ENCODE results near the gene KRTAP1-1. TPM values are rescaled to one million over a fixed set of nuclear protein-coding genes. Genes with fewer than 3 reads are reported as not detected.
"Not testable (repeated sequence)": the region's sequence is repeated elsewhere in the genome, so short reads cannot be mapped to it uniquely, and the experiment has no call there.

Gene KRTAP1-1
- total RNA-seq, 2 donors from 2014 or later = not detected

DNA sequence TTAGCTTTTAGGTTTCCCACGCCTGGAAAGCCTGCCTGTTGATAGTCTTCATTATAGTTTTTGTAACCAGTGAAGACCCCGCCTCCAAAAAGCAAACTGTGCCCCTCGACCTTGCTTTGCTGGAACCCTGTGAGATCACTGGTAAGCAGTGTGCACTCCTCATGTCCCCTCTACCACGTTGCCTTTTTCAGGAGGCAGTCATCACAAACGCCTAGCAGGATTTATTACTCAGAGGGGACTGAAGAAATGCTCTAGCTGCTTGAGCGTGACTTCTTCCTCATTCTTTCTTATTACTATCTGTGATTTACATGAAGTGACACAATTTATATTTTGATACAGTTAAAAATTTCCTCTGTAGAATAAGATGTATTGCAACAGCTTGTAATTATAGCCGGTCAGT lies 25.8 kb downstream of the KRTAP1-1 start:
- H3K9me3 Mint-ChIP-seq = no peaks in the 10 kb centered on the region
- H3K4me1 Mint-ChIP-seq (ENCODE audit: low read depth) = no peaks in the 10 kb centered on the region
- no peak overlapping the region for H3K4me3 Mint-ChIP-seq
- ATAC-seq (replicated peaks in 1 of 2) (no peak), DNase-seq (no peak)
- peaks cover 7% of the 10 kb centered on the region for H3K27me3 Mint-ChIP-seq (ENCODE audit: low read depth)
- H3K36me3 Mint-ChIP-seq (ENCODE audit: insufficient read depth in 2 of 2) = no peaks in the 10 kb centered on the region
- H3K27ac Mint-ChIP-seq = no peak overlapping the region

- Mint-ChIP-seq H3K27ac (no peak overlapping the region), H3K4me1 (ENCODE audit: low read depth) (no peaks in the 10 kb centered on the region), H3K36me3 (ENCODE audit: insufficient read depth in 2 of 2) (no peaks in the 10 kb centered on the region), H3K4me3 (no peak overlapping the region), H3K9me3 (no peaks in the 10 kb centered on the region), H3K27me3 (ENCODE audit: low read depth) (peaks cover 7% of the 10 kb centered on the region)
- DNase-seq (no peak), ATAC-seq (replicated peaks in 1 of 2) (no peak)
Observed at GRCh38 chr17:41013606-41014005, 27.6 kb downstream of the KRTAP1-1 start.

- Mint-ChIP-seq H3K36me3 (ENCODE audit: insufficient read depth in 2 of 2) (no peaks in the 10 kb centered on the region), H3K4me3 (no peak overlapping the region), H3K27me3 (ENCODE audit: low read depth) (peaks cover 7% of the 10 kb centered on the region), H3K27ac (no peak overlapping the region), H3K9me3 (no peaks in the 10 kb centered on the region), H3K4me1 (ENCODE audit: low read depth) (no peaks in the 10 kb centered on the region)
- DNase-seq (no peak), ATAC-seq (replicated peaks in 1 of 2) (no peak)
Observed at GRCh38 chr17:41013181-41013580, 28.1 kb downstream of the KRTAP1-1 start.

DNA sequence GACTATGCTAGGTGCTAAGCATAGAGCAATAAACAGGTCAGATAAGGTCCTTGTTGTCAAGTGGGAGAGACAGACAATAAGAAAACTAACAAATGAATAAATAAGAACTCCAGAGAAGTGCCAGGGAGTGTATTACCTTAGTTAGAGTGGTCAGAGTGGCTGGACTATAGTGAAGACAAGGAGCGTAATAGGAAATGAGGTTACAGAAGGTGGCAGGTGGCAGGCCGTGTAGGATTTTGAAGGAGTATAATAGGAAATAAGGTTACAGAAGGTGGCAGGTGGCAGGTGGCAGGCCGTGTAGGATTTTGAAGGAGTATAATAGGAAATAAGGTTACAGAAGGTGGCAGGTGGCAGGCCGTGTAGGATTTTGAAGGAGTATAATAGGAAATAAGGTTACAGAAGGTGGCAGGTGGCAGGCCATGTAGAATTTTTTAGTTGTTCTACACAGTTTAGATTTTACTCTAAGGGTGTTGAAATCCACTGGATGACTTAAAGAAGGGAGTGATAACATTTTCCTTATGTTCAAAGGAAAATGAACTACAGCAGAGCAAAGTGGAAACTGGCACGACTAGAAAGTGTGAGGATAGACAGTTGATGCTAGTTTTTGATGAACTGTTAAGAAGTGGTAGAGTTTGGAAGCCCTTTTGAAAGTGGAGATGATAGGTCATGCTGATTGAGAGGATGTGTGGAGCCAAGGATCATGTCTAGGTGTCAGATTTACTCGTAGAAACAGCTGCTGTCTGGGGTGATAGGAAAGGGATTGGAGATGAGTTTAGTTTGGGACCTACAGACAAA lies 28.7 kb downstream of the KRTAP1-1 start:
- Mint-ChIP-seq H3K27ac (no peak overlapping the region), H3K4me1 (ENCODE audit: low read depth) (no peaks in the 10 kb centered on the region), H3K9me3 (no peaks in the 10 kb centered on the region), H3K36me3 (ENCODE audit: insufficient read depth in 2 of 2) (no peaks in the 10 kb centered on the region), H3K4me3 (no peak overlapping the region), H3K27me3 (ENCODE audit: low read depth) (peaks cover 7% of the 10 kb centered on the region)
- DNase-seq = no peak
- no peak for ATAC-seq (replicated peaks in 1 of 2)

DNA sequence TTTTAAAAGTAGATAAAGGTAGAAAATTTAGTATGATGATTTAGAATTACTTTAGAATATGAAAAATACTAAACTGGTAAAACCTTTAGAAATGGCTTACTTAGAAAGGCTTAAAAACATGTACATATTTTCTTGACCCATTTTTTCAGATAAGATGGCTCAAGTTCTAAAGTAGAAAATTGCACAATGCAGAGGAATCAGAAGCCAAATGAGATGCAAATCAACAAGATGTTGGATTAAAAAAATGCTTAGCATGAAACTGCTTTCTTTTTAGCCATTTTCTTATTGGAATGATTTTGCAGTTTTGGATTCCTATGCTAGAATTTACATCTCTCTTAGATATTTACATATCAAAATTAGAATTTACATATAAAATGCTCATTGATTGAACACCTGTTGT lies 30.8 kb downstream of the KRTAP1-1 start:
- H3K4me1 Mint-ChIP-seq (ENCODE audit: low read depth) = no peaks in the 10 kb centered on the region
- DNase-seq = no peak
- no peaks in the 10 kb centered on the region for H3K36me3 Mint-ChIP-seq (ENCODE audit: insufficient read depth in 2 of 2)
- no peak overlapping the region for H3K4me3 Mint-ChIP-seq
- no peak overlapping the region for H3K27ac Mint-ChIP-seq
- no peak for ATAC-seq (replicated peaks in 1 of 2)
- H3K9me3 Mint-ChIP-seq = no peaks in the 10 kb centered on the region
- H3K27me3 Mint-ChIP-seq (ENCODE audit: low read depth) = peaks cover 1% of the 10 kb centered on the region

- ATAC-seq (replicated peaks in 1 of 2) = no peak
- Mint-ChIP-seq H3K27ac (no peak overlapping the region), H3K27me3 (ENCODE audit: low read depth) (no peaks in the 10 kb centered on the region), H3K9me3 (no peaks in the 10 kb centered on the region), H3K36me3 (ENCODE audit: insufficient read depth in 2 of 2) (no peaks in the 10 kb centered on the region), H3K4me1 (ENCODE audit: low read depth) (no peaks in the 10 kb centered on the region), H3K4me3 (no peak overlapping the region)
- DNase-seq = no peak
Observed at GRCh38 chr17:41009936-41010335, 31.3 kb downstream of the KRTAP1-1 start.

DNA sequence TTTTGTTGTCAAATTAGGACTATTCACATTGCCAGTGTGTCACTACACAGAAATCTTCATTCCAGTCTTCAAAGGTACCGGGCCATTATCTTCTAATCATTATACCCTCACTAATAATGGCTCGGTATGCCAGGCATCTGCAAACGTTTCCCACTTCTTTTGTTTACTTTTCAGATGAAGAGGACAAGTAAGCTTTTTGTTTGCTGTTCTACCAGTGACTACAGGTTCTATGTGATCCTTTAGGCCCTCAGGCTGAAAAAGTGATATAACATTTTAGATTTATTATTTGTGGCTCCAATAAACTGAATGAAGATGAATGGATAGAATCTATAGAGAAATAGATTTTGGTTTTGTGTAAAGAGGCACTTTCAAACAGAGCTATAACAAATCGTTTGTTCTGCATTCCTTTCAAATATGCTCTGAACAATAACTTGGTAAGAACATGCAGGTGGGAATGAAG lies 31.9 kb downstream of the KRTAP1-1 start:
- Mint-ChIP-seq H3K27ac (no peak overlapping the region), H3K4me3 (no peak overlapping the region), H3K4me1 (ENCODE audit: low read depth) (no peaks in the 10 kb centered on the region), H3K9me3 (no peaks in the 10 kb centered on the region), H3K27me3 (ENCODE audit: low read depth) (no peaks in the 10 kb centered on the region), H3K36me3 (ENCODE audit: insufficient read depth in 2 of 2) (no peaks in the 10 kb centered on the region)
- DNase-seq (no peak), ATAC-seq (replicated peaks in 1 of 2) (no peak)

DNA sequence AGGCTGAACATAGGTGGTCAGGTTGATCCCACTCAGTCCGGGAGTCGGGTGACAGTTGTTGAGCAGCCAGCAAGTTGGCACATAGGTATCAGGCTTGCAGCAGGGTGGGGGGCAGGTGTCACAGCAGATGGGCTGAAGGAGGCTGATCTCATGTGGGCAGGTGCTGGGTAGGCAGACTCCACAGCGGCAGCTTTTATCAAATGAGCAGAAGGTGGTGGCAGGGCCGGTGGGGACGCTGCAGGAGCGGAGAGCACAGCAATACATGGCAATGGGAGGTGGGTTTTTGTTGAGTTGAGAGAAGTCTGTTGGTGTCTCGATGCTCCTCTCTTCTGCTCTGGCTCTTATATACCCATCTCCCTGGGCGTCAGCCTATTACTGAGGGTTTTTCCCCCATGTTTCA lies 32.4 kb downstream of the KRTAP1-1 start, which contains the start of gene KRTAP3-1:
Gene KRTAP3-1 (minus strand): TSS at position 318 of the 400 bp plus-strand sequence. CDS start 54 bp downstream, at position 264.
- ATAC-seq (replicated peaks in 1 of 2) (no peak), DNase-seq (no peak)
- Mint-ChIP-seq H3K27ac (no peak within 1 kb of the TSS), H3K4me1 (ENCODE audit: low read depth) (no peaks in the 10 kb centered on the region), H3K4me3 (no peak within 1 kb of the TSS), H3K27me3 (ENCODE audit: low read depth) (no peaks in the 10 kb centered on the region), H3K9me3 (no peaks in the 10 kb centered on the region), H3K36me3 (ENCODE audit: insufficient read depth in 2 of 2) (no peaks in the 10 kb centered on the region)

- ATAC-seq (replicated peaks in 1 of 2) (no peak), DNase-seq (no peak)
- Mint-ChIP-seq H3K36me3 (ENCODE audit: insufficient read depth in 2 of 2) (no peaks in the 10 kb centered on the region), H3K4me1 (ENCODE audit: low read depth) (peaks cover 6% of the 10 kb centered on the region), H3K4me3 (no peak overlapping the region), H3K9me3 (no peaks in the 10 kb centered on the region), H3K27ac (no peak overlapping the region), H3K27me3 (ENCODE audit: low read depth) (peaks cover 2% of the 10 kb centered on the region)
Observed at GRCh38 chr17:41004397-41004796, 36.9 kb downstream of the KRTAP1-1 start.

GRCh38 chr17:41003926-41004325 lies 37.3 kb downstream of the KRTAP1-1 start:
- Mint-ChIP-seq H3K27me3 (ENCODE audit: low read depth) (peaks cover 7% of the 10 kb centered on the region), H3K36me3 (ENCODE audit: insufficient read depth in 2 of 2) (no peaks in the 10 kb centered on the region), H3K9me3 (no peaks in the 10 kb centered on the region), H3K4me1 (ENCODE audit: low read depth) (peaks cover 6% of the 10 kb centered on the region), H3K4me3 (no peak overlapping the region), H3K27ac (no peak overlapping the region)
- DNase-seq (no peak), ATAC-seq (replicated peaks in 1 of 2) (no peak)

GRCh38 chr17:41002814-41003213 lies 38.4 kb downstream of the KRTAP1-1 start:
- Mint-ChIP-seq H3K4me1 (ENCODE audit: low read depth) (peaks cover 6% of the 10 kb centered on the region), H3K9me3 (no peaks in the 10 kb centered on the region), H3K4me3 (no peak overlapping the region), H3K27ac (no peak overlapping the region), H3K27me3 (ENCODE audit: low read depth) (peaks cover 15% of the 10 kb centered on the region), H3K36me3 (ENCODE audit: insufficient read depth in 2 of 2) (no peaks in the 10 kb centered on the region)
- ATAC-seq (replicated peaks in 1 of 2) = peak in 1 of 2 donors; percentile 50
- no peak for DNase-seq

DNA sequence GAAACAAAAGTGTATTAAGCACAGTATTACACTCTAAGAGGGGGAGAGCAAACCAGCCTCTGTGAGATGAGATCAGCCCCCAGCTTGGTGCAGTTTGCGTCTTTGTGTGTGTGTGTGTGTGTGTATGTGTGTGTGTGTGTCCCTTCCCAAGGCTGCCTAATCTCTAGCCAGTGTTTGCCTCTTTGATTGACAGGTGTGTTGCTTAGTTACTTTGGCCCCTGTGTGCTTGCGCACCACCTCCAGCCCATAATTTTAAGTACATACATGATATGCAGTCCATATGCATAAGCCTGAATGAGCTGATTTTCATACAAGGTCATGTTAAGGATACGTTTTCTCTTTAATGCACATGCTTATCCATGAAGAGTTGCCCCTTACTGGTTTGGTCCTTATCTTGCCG lies 39.5 kb downstream of the KRTAP1-1 start:
- DNase-seq (no peak), ATAC-seq (replicated peaks in 1 of 2) (no peak)
- no peaks in the 10 kb centered on the region for H3K36me3 Mint-ChIP-seq (ENCODE audit: insufficient read depth in 2 of 2)
- no peak overlapping the region for H3K27ac Mint-ChIP-seq
- H3K4me3 Mint-ChIP-seq = no peak overlapping the region
- H3K4me1 Mint-ChIP-seq (ENCODE audit: low read depth) = peaks cover 6% of the 10 kb centered on the region
- no peaks in the 10 kb centered on the region for H3K9me3 Mint-ChIP-seq
- H3K27me3 Mint-ChIP-seq (ENCODE audit: low read depth) = peaks cover 24% of the 10 kb centered on the region

DNA sequence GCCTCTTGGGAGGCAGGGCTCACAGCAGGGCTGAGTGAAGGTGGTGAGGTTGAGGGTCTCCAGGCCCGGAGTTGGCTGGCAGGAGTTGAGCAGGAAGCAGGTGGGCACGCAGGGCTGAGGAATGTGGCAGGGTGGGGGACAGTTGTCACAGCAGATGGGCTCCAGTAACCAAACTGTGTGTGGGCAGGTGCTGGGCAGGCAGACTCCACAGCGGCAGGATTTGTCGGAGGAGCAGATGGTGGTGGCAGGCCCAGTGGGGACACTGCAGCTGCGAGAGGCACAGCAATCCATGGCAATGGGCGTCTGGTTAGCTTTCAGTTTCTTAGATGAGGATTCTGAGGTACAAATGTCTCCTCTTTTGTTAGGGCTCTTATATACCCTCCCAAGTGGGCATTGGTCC lies 41.7 kb downstream of the KRTAP1-1 start, which contains the start of gene KRTAP3-2:
Gene KRTAP3-2 (minus strand): TSS at position 344 of the 400 bp plus-strand sequence. CDS start 53 bp downstream, at position 291.
- not testable (repeated sequence) for H3K9me3 Mint-ChIP-seq; DNase-seq; H3K4me3 Mint-ChIP-seq; H3K27ac Mint-ChIP-seq; H3K36me3 Mint-ChIP-seq (ENCODE audit: insufficient read depth in 2 of 2); H3K4me1 Mint-ChIP-seq (ENCODE audit: low read depth); ATAC-seq (replicated peaks in 1 of 2)
- H3K27me3 Mint-ChIP-seq (ENCODE audit: low read depth) = peaks cover 36% of the 10 kb centered on the region

DNA sequence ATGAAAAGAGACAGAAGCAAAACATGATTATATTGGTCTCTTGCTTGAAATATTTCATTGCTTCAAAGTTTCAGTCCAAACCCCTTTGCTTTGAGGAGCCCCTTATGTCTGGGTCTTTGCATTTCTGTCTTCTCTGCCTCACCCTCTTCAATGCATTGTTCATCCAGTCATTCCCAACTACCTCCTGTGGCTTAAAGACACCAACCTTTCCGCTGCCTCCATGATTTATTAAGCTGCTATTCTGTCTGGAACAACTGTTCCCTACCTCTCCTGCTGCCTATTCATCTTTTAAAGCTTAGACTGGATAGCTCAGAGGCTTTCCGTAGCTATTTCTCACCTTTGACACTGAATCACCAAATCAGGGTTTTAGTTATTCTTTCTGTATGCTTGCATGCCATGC lies 43.9 kb downstream of the KRTAP1-1 start:
- no peak for DNase-seq
- H3K4me1 Mint-ChIP-seq (ENCODE audit: low read depth) = no peaks in the 10 kb centered on the region
- H3K27ac Mint-ChIP-seq = no peak overlapping the region
- H3K9me3 Mint-ChIP-seq = no peaks in the 10 kb centered on the region
- no peak overlapping the region for H3K4me3 Mint-ChIP-seq
- H3K27me3 Mint-ChIP-seq (ENCODE audit: low read depth) = peaks cover 54% of the 10 kb centered on the region
- H3K36me3 Mint-ChIP-seq (ENCODE audit: insufficient read depth in 2 of 2) = no peaks in the 10 kb centered on the region
- ATAC-seq (replicated peaks in 1 of 2) = no peak

Measured in activated T-cell treated with anti-CD3 and anti-CD28 coated beads, Interleukin-2, amount 50 U/mL, for 72 hours (primary cell).